BE2C (cell line): ENCODE data around the gene QRSL1.

ENCODE experiments used
- DNase-seq: peaks from one replicate; pipeline ENCODE4 v3.0.0-alpha.2; 2020
- H3K27me3 ChIP-seq: fragments of 250-450 bp; sonication (Bioruptor Pico); 2 replicates; pipeline ENCODE4 v1.5.1; 2020; ENCODE audit warnings: mild to moderate bottlenecking
- H3K36me3 ChIP-seq: fragments of 250-450 bp; sonication (Bioruptor Pico); 2 replicates; pipeline ENCODE4 v1.5.1; 2020; ENCODE audit warnings: mild to moderate bottlenecking
- H3K4me1 ChIP-seq: fragments of 250-450 bp; sonication (Bioruptor Pico); 2 replicates; pipeline ENCODE4 v1.5.1; 2020
- H3K4me3 ChIP-seq: 2 replicates; pipeline ENCODE4 v1.5.1; 2011; ENCODE audit warnings: low read depth, low read length
- H3K9me3 ChIP-seq: fragments of 250-450 bp; sonication (Bioruptor Pico); 2 replicates; pipeline ENCODE4 v1.5.1; 2020
- CTCF ChIP-seq: IDR thresholded peaks from 2 replicates; pipeline ENCODE4 v1.5.1; 2012; ENCODE audit warnings: mild to moderate bottlenecking, low read depth, low read length

Gene QRSL1

GRCh38 chr6:106662458-106662857 lies 33.1 kb downstream of the QRSL1 start:
- no peak overlapping the region for H3K4me3 ChIP-seq
- H3K9me3 ChIP-seq: no peaks in the 10 kb centered on the region
- no peak for DNase-seq
- TF ChIP-seq CTCF: no peak
- H3K4me1 ChIP-seq: no peaks in the 10 kb centered on the region
- H3K36me3 ChIP-seq: peaks cover 31% of the 10 kb centered on the region
- H3K27me3 ChIP-seq: no peaks in the 10 kb centered on the region

- Histone ChIP-seq H3K4me1 (no peaks in the 10 kb centered on the region), H3K36me3 (peaks cover 17% of the 10 kb centered on the region)
Observed at GRCh38 chr6:106666282-106667021, 37.1 kb downstream of the QRSL1 start.

GRCh38 chr6:106667022-106667402 lies 37.6 kb downstream of the QRSL1 start:
- Histone ChIP-seq H3K27me3 (no peaks in the 10 kb centered on the region), H3K4me3 (no peak overlapping the region), H3K36me3 (peaks cover 17% of the 10 kb centered on the region), H3K9me3 (no peaks in the 10 kb centered on the region; the same call in 1 of the 2 replicates), H3K4me1 (no peaks in the 10 kb centered on the region)
- DNase-seq: no peak
- TF ChIP-seq CTCF: no peak

More at GRCh38 chr6:106666282-106667021, 37.1 kb downstream of the QRSL1 start:
- H3K4me3 ChIP-seq: no peak overlapping the region
- DNase-seq: no peak
- H3K9me3 ChIP-seq: no peaks in the 10 kb centered on the region; the same call in 1 of the 2 replicates
- no peak for TF ChIP-seq CTCF
- no peaks in the 10 kb centered on the region for H3K27me3 ChIP-seq

GRCh38 chr6:106670236-106670635 lies 40.9 kb downstream of the QRSL1 start:
- no peaks in the 10 kb centered on the region for H3K4me1 ChIP-seq
- no peaks in the 10 kb centered on the region for H3K27me3 ChIP-seq
- no peak overlapping the region for H3K4me3 ChIP-seq
- H3K36me3 ChIP-seq: peaks cover 5% of the 10 kb centered on the region
- TF ChIP-seq CTCF: no peak
- H3K9me3 ChIP-seq: no peaks in the 10 kb centered on the region; the same call in 1 of the 2 replicates
- no peak for DNase-seq

GRCh38 chr6:106671651-106672050 lies 42.3 kb downstream of the QRSL1 start:
- no peaks in the 10 kb centered on the region for H3K36me3 ChIP-seq
- no peak overlapping the region for H3K4me3 ChIP-seq
- no peak for DNase-seq
- H3K9me3 ChIP-seq: no peaks in the 10 kb centered on the region; the same call in 1 of the 2 replicates
- no peaks in the 10 kb centered on the region for H3K27me3 ChIP-seq
- no peak for TF ChIP-seq CTCF
- H3K4me1 ChIP-seq: no peaks in the 10 kb centered on the region

- Histone ChIP-seq H3K27me3 (no peaks in the 10 kb centered on the region; the same call in 1 of the 2 replicates), H3K36me3 (no peaks in the 10 kb centered on the region)
Observed at GRCh38 chr6:106674541-106675229, 45.3 kb downstream of the QRSL1 start.

More at GRCh38 chr6:106674541-106675229, 45.3 kb downstream of the QRSL1 start:
- no peak overlapping the region for H3K4me3 ChIP-seq
- no peaks in the 10 kb centered on the region for H3K9me3 ChIP-seq
- no peaks in the 10 kb centered on the region for H3K4me1 ChIP-seq
- no peak for DNase-seq
- TF ChIP-seq CTCF: no peak
